Measurements from ENCODE around the gene PTPN21. TPM values are rescaled to one million over a fixed set of nuclear protein-coding genes. Genes with fewer than 3 reads are reported as not detected.

The PTPN21 gene
- total and polyA plus RNA-seq, 2 of the 13 experiments (the other 11 are each of a cell fraction or from before 2014, with no cell fraction given) = 2.0 to 3.7 TPM

DNA sequence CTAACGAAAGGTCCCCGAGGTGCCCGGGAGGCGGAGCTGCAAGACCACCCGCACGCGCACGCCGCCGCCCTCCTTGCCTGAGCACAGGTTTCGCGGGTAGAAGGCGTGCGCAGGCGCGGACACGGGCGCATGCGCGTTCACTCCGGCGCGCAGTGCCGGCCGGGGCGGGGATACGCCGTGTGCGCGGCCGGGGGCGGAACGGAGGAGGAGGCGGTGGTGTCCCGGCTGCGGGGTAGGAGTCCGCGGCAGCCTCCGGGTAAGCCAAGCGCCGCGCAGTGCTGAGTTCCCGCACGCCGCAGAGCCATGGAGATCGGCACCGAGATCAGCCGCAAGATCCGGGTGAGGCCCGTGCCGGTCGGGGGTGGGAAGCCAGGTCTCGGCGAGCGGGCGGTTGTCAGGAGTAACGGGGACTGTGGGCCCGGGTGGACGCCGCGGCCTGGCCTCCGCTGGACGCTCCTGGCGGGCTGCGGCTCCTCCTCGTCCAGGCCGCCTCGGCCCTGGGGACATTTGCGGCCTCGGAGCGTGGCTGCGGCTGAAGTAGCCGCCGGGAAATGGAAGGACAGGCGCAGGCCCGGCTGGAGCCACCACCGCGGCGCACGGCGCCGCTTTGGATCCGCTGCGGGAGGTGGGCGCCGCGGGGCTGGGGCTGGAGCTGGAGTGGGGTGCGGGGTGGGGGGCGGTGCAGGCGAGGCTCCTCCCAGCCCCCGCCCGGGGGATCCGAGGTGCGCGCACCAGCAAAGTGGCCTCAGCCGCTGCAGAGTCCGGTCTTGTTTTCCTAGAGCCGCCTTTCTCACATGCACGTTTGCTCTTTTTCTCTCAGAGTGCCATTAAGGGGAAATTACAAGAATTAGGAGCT is 8.3 kb upstream of the PTPN21 start, which contains the start of gene ZC3H14 (continued):
- no peak for TF ChIP-seq SNAPC5 (CRISPR knock-in tag; IDR thresholded peaks at IDR 0.05; ENCODE audit: borderline replicate concordance)
- 0 out of 2 replicates have a peak, but pooled peaks have one; percentile 22 for TF ChIP-seq ZNF296 (CRISPR knock-in tag; conservative IDR thresholded peaks at IDR 0.05)
- TF ChIP-seq HOXA7 (CRISPR knock-in tag; IDR thresholded peaks at IDR 0.05) = peak; percentile 91; the same call in 1 of the 2 replicates
- peak; percentile 49; the same call in 1 of the 2 replicates for TF ChIP-seq ZNF367 (CRISPR knock-in tag; IDR thresholded peaks at IDR 0.05; ENCODE audit: borderline replicate concordance)
- TF ChIP-seq RXRA (CRISPR knock-in tag; IDR thresholded peaks at IDR 0.05) = peak; percentile 68; the same call in 1 of the 2 replicates
- TF ChIP-seq RFX1 (IDR thresholded peaks at IDR 0.05) = no peak; the same call in 1 of the 2 replicates
- no peak for TF ChIP-seq LCORL (IDR thresholded peaks at IDR 0.05)
- TF ChIP-seq LCORL (CRISPR knock-in tag; IDR thresholded peaks at IDR 0.05) = peak; percentile 52; the same call in 1 of the 2 replicates
- TF ChIP-seq, protein P1, sequence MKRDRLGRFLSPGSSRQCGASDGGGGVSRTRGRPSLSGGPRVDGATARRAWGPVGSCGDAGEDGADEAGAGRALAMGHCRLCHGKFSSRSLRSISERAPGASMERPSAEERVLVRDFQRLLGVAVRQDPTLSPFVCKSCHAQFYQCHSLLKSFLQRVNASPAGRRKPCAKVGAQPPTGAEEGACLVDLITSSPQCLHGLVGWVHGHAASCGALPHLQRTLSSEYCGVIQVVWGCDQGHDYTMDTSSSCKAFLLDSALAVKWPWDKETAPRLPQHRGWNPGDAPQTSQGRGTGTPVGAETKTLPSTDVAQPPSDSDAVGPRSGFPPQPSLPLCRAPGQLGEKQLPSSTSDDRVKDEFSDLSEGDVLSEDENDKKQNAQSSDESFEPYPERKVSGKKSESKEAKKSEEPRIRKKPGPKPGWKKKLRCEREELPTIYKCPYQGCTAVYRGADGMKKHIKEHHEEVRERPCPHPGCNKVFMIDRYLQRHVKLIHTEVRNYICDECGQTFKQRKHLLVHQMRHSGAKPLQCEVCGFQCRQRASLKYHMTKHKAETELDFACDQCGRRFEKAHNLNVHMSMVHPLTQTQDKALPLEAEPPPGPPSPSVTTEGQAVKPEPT (CRISPR knock-in tag; IDR thresholded peaks at IDR 0.05; ENCODE audit: low read depth) = peak; percentile 82; the same call in 1 of the 2 replicates
- TF ChIP-seq ZFP37 (CRISPR knock-in tag; IDR thresholded peaks at IDR 0.05; ENCODE audit: borderline replicate concordance) = no peak; the same call in 1 of the 2 replicates
- peak; percentile 87 for TF ChIP-seq REPIN1 (CRISPR knock-in tag; IDR thresholded peaks at IDR 0.05; ENCODE audit: borderline replicate concordance, low read depth)
- TF ChIP-seq ZNF501 (CRISPR knock-in tag; IDR thresholded peaks at IDR 0.05) = peak; percentile 97
- TF ChIP-seq, protein P2, sequence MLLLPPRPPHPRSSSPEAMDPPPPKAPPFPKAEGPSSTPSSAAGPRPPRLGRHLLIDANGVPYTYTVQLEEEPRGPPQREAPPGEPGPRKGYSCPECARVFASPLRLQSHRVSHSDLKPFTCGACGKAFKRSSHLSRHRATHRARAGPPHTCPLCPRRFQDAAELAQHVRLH (CRISPR knock-in tag; IDR thresholded peaks at IDR 0.05; ENCODE audit: borderline replicate concordance, low read depth) = no peak
- TF ChIP-seq RNF2 (conservative IDR thresholded peaks at IDR 0.05; ENCODE audit: low read depth) = peak; percentile 60; the same call in 1 of the 2 replicates
- peak; percentile 89; the same call in 1 of the 2 replicates for TF ChIP-seq RFXAP (CRISPR knock-in tag; IDR thresholded peaks at IDR 0.05; ENCODE audit: borderline replicate concordance)
- TF ChIP-seq THYN1 (CRISPR knock-in tag; IDR thresholded peaks at IDR 0.05; ENCODE audit: borderline replicate concordance, low read depth) = no peak
- TF ChIP-seq, protein P3, sequence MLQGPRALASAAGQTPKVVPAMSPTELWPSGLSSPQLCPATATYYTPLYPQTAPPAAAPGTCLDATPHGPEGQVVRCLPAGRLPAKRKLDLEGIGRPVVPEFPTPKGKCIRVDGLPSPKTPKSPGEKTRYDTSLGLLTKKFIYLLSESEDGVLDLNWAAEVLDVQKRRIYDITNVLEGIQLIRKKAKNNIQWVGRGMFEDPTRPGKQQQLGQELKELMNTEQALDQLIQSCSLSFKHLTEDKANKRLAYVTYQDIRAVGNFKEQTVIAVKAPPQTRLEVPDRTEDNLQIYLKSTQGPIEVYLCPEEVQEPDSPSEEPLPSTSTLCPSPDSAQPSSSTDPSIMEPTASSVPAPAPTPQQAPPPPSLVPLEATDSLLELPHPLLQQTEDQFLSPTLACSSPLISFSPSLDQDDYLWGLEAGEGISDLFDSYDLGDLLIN (CRISPR knock-in tag; IDR thresholded peaks at IDR 0.05; ENCODE audit: borderline replicate concordance) = no peak
- no peak for TF ChIP-seq ZNF615 (CRISPR knock-in tag; IDR thresholded peaks at IDR 0.05; ENCODE audit: borderline replicate concordance)
- peak; percentile 37 for TF ChIP-seq RBM22 (optimal IDR thresholded peaks at IDR 0.05; ENCODE audit: low read length)
- TF ChIP-seq NR2F2 (IDR thresholded peaks at IDR 0.05; ENCODE audit: borderline replicate concordance, low read depth) = no peak
- no peak for TF ChIP-seq CENPT (CRISPR knock-in tag; IDR thresholded peaks at IDR 0.05; ENCODE audit: low read depth)
- no peak; the same call in 1 of the 2 replicates for TF ChIP-seq ZBTB7A (CRISPR knock-in tag; IDR thresholded peaks at IDR 0.05)
- TF ChIP-seq PAF1 (CRISPR knock-in tag; IDR thresholded peaks at IDR 0.05) = no peak
- no peak for TF ChIP-seq SRSF4 (IDR thresholded peaks at IDR 0.05; ENCODE audit: low read depth, low read length, poor library complexity, severe bottlenecking)
- no peak for TF ChIP-seq ZFP36L1 (CRISPR knock-in tag; IDR thresholded peaks at IDR 0.05)
- TF ChIP-seq RARA (CRISPR knock-in tag; IDR thresholded peaks at IDR 0.05) = no peak
- no peak for TF ChIP-seq CHD2 (IDR thresholded peaks at IDR 0.05; ENCODE audit: low read depth, low read length)
- TF ChIP-seq ZKSCAN5 (CRISPR knock-in tag; IDR thresholded peaks at IDR 0.05) = no peak
